NCI-H345 treated with DMSO at 0.1 percent for 48 hours (cell line): ENCODE results near the gene ZBTB42.
"Not testable (repeated sequence)": the region's sequence is repeated elsewhere in the genome, so short reads cannot be mapped to it uniquely, and the experiment has no call there.

Experiments used
- DNase-seq: peaks from one replicate; lab custom pipeline; 2025; ENCODE audit not compliant: unreplicated experiment; lab: John Stamatoyannopoulos, UW

The ZBTB42 gene

GRCh38 chr14:104827177-104828055 lies 26.5 kb downstream of the ZBTB42 start:
- peak; percentile 69 for DNase-seq

GRCh38 chr14:104830781-104831180 lies 29.9 kb downstream of the ZBTB42 start:
- DNase-seq = no peak

GRCh38 chr14:104836171-104836935 lies 35.5 kb downstream of the ZBTB42 start:
- not testable (repeated sequence) for DNase-seq

- DNase-seq = no peak
Observed at GRCh38 chr14:104841730-104842129, 40.8 kb downstream of the ZBTB42 start.

- no peak for DNase-seq
Observed at GRCh38 chr14:104843006-104843405, 42.1 kb downstream of the ZBTB42 start.

- no peak for DNase-seq
Observed at GRCh38 chr14:104843442-104844305, 42.8 kb downstream of the ZBTB42 start.

GRCh38 chr14:104844306-104845032 lies 43.6 kb downstream of the ZBTB42 start:
- no peak for DNase-seq

GRCh38 chr14:104845033-104845666 lies 44.2 kb downstream of the ZBTB42 start:
- no peak for DNase-seq

- no peak for DNase-seq
Observed at GRCh38 chr14:104845834-104846441, 45.0 kb downstream of the ZBTB42 start.

- no peak for DNase-seq
Observed at GRCh38 chr14:104852280-104852663, 51.4 kb downstream of the ZBTB42 start.
